ENCODE data around the gene ELF3. TPM values are rescaled to one million over a fixed set of nuclear protein-coding genes. Genes with fewer than 3 reads are reported as not detected.
A peak's percentile ranks its signal among the peaks of the same experiment; 100 is the strongest.

ELF3 gene
- total and polyA plus RNA-seq, 2 of the 13 experiments (the other 11 are each of a cell fraction or from before 2014, with no cell fraction given) = 11.5 to 55.1 TPM

DNA sequence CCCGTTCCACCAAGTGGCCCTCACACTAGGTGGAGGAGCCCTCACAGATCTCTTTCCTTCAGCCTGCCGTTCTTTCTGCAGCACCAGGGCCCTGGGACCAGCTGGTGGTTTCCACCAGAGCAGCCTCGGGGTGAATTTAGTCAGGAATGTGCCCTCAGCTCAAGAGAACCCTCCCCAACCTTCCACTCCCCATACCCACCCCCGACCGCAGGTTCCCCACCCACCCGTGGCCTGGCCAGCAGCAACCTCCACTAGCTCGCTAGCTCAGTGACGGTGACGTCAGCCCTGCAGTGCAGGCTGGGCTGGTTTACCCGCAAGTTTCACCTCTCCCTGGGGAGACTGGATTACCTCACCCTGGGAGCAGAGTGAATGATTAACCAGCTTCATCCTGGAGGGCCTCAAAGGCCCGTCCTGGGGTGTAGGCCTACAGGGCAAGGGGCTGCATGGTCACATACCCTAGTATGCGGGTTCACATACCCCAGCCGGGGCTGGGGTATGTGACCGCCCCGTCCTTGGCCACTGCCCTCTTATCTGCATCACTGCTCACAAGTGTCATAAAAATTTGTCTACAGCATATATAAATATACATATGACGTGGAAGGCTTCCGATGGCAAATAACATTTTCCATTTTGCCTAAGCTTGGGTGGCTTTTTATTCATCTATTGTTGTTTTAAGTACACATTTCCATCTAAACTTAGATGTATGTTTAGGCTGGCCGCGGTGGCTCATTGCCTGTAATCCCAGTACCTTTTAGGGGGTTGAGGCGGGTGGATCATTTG lies 24.5 kb downstream of the ELF3 start:
- H3K79me2 ChIP-seq (ENCODE audit: insufficient read depth, low read length) = no peaks in the 10 kb centered on the region
- peak overlapping the region; percentile 54 to 75 (median 57) for H3K4me3 ChIP-seq (replicated peaks in 1 of 3; ENCODE audit: insufficient read depth in 1 of 3, low read depth in 2 of 3, low read length in 3 of 3)
- POLR2A ChIA-PET = interaction anchor here (0.9 to 3.1 kb wide), 16 partner anchors 9 to 109 kb away, joined by 3 to 92 read pairs (median 8); partner anchors contain the start of genes ARL8A and ELF3
- ATAC-seq = peak; percentile 99
- no peak overlapping the region for H2AFZ ChIP-seq (ENCODE audit: low read length)
- no peaks in the 10 kb centered on the region for H4K20me1 ChIP-seq (ENCODE audit: insufficient read depth, low read length)
- H3K4me2 ChIP-seq (ENCODE audit: low read depth, low read length) = peak overlapping the region; percentile 98
- WGBS (ENCODE audit: low lambda C conversion rate) = 10% methylated on average over 12 of the region's 20 CpGs
- peak; percentile 93 for DNase-seq (ENCODE audit: low spot score)
- in situ Hi-C loops (cut with HindIII; ENCODE audit: extremely low pct_ligation_motif_present, low pct_unique_long_range_greater_than_20kb) (no loop called here), intact Hi-C loops (cut with micrococcal nuclease; ENCODE audit: unreplicated experiment) (loop anchor here (1.0 kb wide), 1 partner anchor 25 kb away; the partner anchor contains the start of gene ELF3)
- BruUV-seq (replicated peaks) = no TSS peak
- H3K27me3 ChIP-seq (ENCODE audit: control insufficient read depth in 1 of 2, insufficient read depth in 2 of 2, low read length in 2 of 2) = no peaks in the 10 kb centered on the region
- H3K4me1 ChIP-seq (ENCODE audit: insufficient read depth, low read length) = peaks cover 78% of the 10 kb centered on the region
- peak; percentile 77 for FAIRE-seq
- peak overlapping the region; percentile 75 for H3K27ac ChIP-seq (ENCODE audit: extremely low read length, insufficient read depth, low read length)
- CTCF ChIA-PET (ENCODE audit: low intra/inter-chr PET ratio, low total read pairs) = no interaction called here
- H3K9me3 ChIP-seq (ENCODE audit: low read length) = no peaks in the 10 kb centered on the region
- peak overlapping the region; percentile 88 for H3K9ac ChIP-seq (ENCODE audit: insufficient read depth, low read depth, low read length)
- H3K36me3 ChIP-seq (replicated peaks in 1 of 2; ENCODE audit: control insufficient read depth in 1 of 2, insufficient read depth in 2 of 2, low read length in 2 of 2) = no peaks in the 10 kb centered on the region
- no peak for TF ChIP-seq RELA (CRISPR knock-in tag; IDR thresholded peaks at IDR 0.05)
- no peak for TF ChIP-seq GZF1 (CRISPR knock-in tag; IDR thresholded peaks at IDR 0.05)
- peak; percentile 27; the same call in 1 of the 2 replicates for TF ChIP-seq HNF4A (CRISPR knock-in tag; IDR thresholded peaks at IDR 0.05)
- no peak; the same call in 1 of the 2 replicates for TF ChIP-seq ZNF816 (CRISPR knock-in tag; IDR thresholded peaks at IDR 0.05; ENCODE audit: borderline replicate concordance)
- TF ChIP-seq SUZ12 (IDR thresholded peaks at IDR 0.05; ENCODE audit: low read depth, low read length) = no peak
- TF ChIP-seq ZNF432 (CRISPR knock-in tag; IDR thresholded peaks at IDR 0.05; ENCODE audit: borderline replicate concordance) = no peak
- no peak for TF ChIP-seq ZNF724P (CRISPR knock-in tag; IDR thresholded peaks at IDR 0.05; ENCODE audit: borderline replicate concordance)
- TF ChIP-seq KDM2A (CRISPR knock-in tag; IDR thresholded peaks at IDR 0.05; ENCODE audit: borderline replicate concordance, low read depth) = peak; percentile 54; the same call in 1 of the 2 replicates
- TF ChIP-seq RFX5 (IDR thresholded peaks at IDR 0.05; ENCODE audit: low read depth, low read length) = peak; percentile 64; the same call in 1 of the 2 replicates
- TF ChIP-seq ZSCAN21 (CRISPR knock-in tag; IDR thresholded peaks at IDR 0.05; ENCODE audit: borderline replicate concordance) = no peak
- no peak for TF ChIP-seq SRSF4 (IDR thresholded peaks at IDR 0.05; ENCODE audit: low read depth, low read length, poor library complexity, severe bottlenecking)
- peak; percentile 71 for TF ChIP-seq SAP130 (CRISPR knock-in tag; IDR thresholded peaks at IDR 0.05; ENCODE audit: low read depth)
- TF ChIP-seq CREB1 (IDR thresholded peaks at IDR 0.05) = peak; percentile 94
- peak; percentile 72 for TF ChIP-seq CREB1 (CRISPR knock-in tag; IDR thresholded peaks at IDR 0.05)
- TF ChIP-seq, protein P1, sequence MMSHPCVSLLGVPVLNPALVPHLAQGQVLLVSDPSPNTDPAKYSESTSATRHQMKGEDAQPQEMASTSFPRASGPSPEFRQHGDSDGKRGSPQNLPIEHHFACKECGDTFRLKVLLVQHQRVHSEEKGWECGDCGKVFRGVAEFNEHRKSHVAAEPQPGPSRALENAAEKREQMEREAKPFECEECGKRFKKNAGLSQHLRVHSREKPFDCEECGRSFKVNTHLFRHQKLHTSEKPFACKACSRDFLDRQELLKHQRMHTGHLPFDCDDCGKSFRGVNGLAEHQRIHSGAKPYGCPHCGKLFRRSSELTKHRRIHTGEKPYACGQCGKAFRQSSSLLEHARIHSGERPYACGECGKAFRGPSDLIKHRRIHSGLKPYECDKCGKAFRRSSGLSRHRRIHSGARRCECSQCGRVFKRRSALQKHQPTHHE (CRISPR knock-in tag; IDR thresholded peaks at IDR 0.05; ENCODE audit: borderline replicate concordance) = 0 out of 2 replicates have a peak, but pooled peaks have one; percentile 51
- peak; percentile 85; the same call in 1 of the 2 replicates for TF ChIP-seq RORA (CRISPR knock-in tag; IDR thresholded peaks at IDR 0.05)
- TF ChIP-seq ZNF430 (CRISPR knock-in tag; IDR thresholded peaks at IDR 0.05) = peak; percentile 24; the same call in 1 of the 2 replicates
- TF ChIP-seq MED1 (CRISPR knock-in tag; IDR thresholded peaks at IDR 0.05) = peak; percentile 87
- TF ChIP-seq RFXANK (CRISPR knock-in tag; IDR thresholded peaks at IDR 0.05) = no peak
- TF ChIP-seq, protein P2, sequence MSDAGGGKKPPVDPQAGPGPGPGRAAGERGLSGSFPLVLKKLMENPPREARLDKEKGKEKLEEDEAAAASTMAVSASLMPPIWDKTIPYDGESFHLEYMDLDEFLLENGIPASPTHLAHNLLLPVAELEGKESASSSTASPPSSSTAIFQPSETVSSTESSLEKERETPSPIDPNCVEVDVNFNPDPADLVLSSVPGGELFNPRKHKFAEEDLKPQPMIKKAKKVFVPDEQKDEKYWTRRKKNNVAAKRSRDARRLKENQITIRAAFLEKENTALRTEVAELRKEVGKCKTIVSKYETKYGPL (CRISPR knock-in tag; IDR thresholded peaks at IDR 0.05) = no peak
- no peak for TF ChIP-seq ZNF629 (CRISPR knock-in tag; conservative IDR thresholded peaks at IDR 0.05)
- TF ChIP-seq FOXA3 (CRISPR knock-in tag; IDR thresholded peaks at IDR 0.05) = peak; percentile 47
- peak; percentile 81 for TF ChIP-seq HOXA3 (CRISPR knock-in tag; IDR thresholded peaks at IDR 0.05)
- peak; percentile 55; the same call in 1 of the 2 replicates for TF ChIP-seq RXRA (CRISPR knock-in tag; IDR thresholded peaks at IDR 0.05)
- TF ChIP-seq ZNF556 (CRISPR knock-in tag; IDR thresholded peaks at IDR 0.05; ENCODE audit: borderline replicate concordance) = peak; percentile 84; the same call in 1 of the 2 replicates
- TF ChIP-seq ZNF30 (CRISPR knock-in tag; IDR thresholded peaks at IDR 0.05) = no peak
